CD4-positive, alpha-beta T cell treated with Interleukin-17A for 4 hours (primary cell): Measurements from ENCODE around the gene ACP5.
"Not testable (repeated sequence)": the region's sequence is repeated elsewhere in the genome, so short reads cannot be mapped to it uniquely, and the experiment has no call there.

Source experiments
- DNase-seq: peaks from one replicate; pipeline ENCODE4 v3.0.0-alpha.2; 2020; ENCODE audit warnings: mixed read lengths

Gene ACP5

DNA sequence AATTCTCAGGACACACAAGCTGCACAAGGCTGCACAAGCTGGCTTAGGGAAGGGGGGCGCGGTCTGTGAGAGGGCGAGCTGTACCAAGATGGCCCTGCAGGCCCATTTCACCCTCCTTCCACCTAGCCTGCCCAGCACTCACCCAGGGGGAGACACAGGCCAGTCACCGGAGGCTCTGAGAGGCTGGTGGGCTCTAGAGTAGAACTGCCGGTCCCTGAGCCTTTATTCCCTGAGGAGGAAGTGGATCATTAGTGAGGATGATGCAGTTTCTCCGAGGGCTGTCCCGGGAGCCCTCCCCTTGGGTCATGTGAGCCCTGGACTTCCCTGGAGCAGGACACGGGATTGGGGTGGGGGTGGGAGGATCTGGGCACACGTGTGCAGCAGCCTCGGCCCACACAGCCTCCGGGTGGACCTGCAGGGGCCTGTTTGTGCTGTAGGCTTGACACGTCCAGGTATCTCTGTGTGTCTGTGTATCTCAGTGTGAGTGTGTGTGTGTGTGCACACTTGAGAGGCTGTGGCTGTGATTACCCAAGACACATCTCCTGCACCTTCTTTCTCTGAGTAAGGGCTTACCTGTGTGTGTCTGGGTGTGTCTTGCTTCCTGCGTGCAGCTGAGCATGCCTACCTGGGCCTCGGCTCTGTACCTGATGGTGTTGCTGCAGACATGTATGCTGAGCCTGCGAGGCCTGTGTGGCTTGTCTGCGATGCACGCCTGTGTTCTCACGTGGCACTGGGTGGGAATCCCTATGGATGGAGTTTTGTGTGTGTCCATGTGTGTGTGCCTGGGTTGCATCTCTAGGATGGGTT, at the start of gene ACP5:
Gene ACP5, minus strand, starts transcription at position 195 of the 807 bp plus-strand sequence. CDS start 328 bp downstream, outside the sequence.
- peak; percentile 20 for DNase-seq

DNA sequence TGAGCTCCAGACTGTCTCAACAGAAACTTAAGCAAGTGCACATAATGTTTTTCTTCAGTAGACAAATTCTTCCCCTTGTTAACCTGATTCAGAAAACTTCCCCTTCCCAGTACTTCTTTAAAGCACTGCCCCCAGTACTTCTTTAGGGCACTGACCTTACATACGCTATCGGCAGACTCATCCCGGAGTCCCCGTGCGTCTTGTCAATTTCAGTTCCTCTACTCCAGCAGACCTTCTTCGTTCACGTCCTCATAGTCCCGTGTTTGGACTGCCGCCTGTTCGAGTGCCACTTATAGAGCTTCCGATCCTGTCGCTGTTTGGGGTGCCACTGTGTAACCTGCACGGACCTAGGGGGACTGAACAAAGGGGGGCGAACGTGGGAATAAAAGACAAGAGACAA, 48.8 kb upstream of the ACP5 start:
- no peak for DNase-seq

GRCh38 chr19:11624069-11624463, 46.6 kb upstream of the ACP5 start:
- no peak for DNase-seq

- not testable (repeated sequence) for DNase-seq
Observed at GRCh38 chr19:11622401-11622800, 45.0 kb upstream of the ACP5 start.

DNA sequence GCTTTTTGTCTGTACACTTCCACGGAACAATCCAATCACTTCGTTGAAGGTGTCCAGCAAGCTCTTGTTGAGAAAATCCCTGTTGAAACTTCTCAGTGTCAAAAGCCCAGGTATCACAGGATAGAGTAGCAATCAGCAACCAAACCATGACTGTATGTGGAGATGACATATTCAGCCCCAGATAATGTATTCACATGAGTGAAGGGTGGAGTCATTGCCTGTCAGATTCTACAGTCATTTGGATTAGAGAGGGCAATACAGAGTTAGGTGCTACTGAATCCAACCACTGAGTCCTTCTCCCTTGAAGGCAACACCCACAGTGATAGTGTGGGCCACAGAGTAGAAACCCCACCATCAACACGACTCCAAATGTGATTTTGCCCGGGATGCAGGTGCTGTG, 43.1 kb upstream of the ACP5 start:
- DNase-seq: no peak

DNA sequence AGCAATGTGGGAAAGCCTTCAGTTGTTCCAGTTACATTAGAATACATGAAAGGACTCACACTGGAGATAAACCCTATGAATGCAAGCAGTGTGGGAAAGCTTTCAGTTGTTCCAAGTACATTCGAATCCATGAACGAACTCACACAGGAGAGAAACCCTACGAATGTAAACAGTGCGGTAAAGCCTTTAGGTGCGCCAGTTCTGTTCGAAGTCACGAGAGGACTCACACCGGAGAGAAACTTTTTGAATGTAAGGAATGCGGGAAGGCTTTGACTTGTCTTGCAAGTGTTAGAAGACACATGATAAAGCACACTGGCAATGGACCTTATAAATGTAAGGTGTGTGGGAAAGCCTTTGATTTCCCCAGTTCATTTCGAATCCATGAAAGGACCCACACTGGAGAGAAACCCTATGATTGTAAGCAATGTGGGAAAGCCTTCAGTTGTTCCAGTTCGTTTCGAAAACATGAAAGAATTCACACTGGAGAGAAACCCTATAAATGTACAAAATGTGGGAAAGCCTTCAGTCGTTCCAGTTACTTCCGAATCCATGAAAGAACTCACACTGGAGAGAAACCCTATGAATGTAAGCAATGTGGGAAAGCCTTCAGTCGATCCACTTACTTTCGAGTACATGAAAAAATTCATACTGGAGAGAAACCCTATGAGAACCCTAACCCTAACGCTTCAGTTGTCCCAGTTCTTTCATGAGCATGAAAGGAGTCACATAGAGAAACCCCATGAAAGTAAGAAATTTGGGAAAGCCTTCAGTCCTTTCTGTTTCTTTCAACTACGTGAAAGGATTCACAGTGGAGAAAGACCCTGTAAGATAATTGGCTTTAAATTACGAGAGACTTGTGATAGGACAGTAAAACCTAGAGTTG, 40.0 kb upstream of the ACP5 start:
- no peak for DNase-seq

DNA sequence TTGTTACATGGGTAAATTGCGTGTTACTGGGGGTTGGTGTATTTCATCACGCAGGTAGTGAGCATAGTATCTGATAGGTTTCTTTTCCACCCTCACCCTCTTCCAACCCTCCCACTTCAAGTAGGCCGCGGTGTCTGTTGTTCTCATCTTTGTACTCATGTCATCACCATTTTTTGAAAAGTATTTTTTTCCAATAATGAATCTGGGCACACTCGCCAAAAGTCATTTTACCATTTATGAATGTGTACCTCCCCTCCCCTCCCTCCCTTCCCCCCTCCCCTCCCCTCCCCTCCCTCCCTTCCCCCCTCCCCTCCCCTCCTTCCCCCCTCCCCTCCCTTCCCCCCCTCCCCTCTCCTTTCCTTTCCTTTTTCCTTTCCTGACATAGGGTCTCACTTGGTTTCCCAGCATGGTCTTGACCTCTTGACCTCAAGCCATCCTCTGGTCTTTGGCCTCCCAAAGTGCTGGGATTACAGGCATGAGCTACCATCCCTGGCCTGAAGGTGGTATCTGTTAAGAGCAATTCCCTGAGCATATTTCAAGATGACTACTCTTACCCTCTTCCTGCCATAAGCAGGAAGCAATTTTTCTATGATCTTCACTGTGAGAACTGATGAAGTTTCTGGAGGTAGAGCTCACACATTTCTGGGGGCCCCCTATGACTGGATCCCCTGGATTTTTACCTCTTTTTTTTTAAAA, 35.5 kb upstream of the ACP5 start:
- DNase-seq: no peak

GRCh38 chr19:11611730-11612129, 34.3 kb upstream of the ACP5 start:
- DNase-seq: no peak

GRCh38 chr19:11606484-11606883, 29.0 kb upstream of the ACP5 start:
- DNase-seq: no peak

- DNase-seq: not testable (repeated sequence)
Observed at GRCh38 chr19:11599704-11600103, 22.3 kb upstream of the ACP5 start.

- DNase-seq: no peak
Observed at GRCh38 chr19:11598746-11599145, 21.3 kb upstream of the ACP5 start.

DNA sequence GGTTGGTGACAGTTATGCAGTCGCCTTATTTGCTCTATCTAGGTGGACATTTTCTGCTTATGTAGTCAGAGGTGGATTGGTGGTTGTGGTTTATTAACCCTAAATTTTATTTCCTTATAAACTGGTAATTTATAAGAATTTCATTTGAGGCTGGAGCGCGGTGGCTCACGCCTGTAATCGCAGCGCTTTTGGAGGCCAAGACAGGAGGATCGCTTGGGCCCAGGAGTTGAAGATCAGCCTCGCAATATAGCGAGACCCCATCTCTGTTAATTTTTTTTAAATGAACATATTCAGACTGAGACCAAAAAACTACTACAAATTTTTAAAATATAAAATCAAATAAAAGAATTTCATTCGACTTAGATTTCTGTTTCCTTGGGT, 20.6 kb upstream of the ACP5 start:
- no peak for DNase-seq

DNA sequence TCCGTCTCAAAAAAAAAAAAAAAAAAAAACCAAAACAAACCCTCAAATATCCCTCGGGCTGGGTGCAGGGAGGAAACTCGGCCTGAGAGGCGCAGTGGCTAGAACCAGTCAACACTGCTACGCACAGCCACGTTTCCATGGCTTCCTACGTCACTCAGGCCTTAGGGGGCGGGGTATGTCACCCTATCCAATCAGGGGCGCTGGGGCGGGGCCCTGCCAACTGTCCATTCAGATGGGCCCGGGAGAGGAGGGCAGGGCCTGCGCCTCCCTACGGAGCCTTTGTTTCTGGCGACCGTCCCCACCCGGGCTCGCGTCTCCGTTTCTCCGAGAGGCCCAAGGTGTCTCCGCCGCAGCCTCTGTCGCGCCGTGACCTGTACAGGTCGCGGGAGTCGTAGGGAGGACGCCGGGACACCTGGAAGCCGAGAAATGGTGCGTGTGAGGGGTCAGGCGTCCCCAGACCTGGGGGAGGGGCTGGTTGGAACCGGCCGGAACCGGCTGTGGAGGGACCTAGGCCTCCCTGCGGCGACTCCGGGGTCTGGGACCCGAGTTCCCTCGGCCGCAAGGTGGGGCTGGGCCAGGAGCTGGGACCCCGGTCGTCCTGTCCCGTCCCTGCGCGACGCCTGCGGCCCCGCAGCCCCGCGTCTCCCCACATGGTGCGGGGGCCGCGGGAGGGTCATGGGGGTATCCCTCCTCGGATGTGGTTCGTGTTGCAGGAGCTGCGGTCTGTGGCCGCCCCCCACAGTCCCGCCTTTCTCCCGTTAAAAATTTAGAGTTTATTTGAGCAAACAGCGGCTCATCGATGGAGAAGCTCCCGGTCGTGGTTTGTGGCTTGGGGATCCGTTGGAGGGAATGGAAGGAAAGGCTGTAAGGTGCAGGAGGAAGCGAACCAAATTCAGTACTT, 20.0 kb upstream of the ACP5 start, which contains the start of gene ZNF627:
Gene ZNF627, plus strand, starts transcription at position 282 of the 901 bp plus-strand sequence. Its CDS starts 145 bp downstream, at position 427.
- peak; percentile 98 for DNase-seq

DNA sequence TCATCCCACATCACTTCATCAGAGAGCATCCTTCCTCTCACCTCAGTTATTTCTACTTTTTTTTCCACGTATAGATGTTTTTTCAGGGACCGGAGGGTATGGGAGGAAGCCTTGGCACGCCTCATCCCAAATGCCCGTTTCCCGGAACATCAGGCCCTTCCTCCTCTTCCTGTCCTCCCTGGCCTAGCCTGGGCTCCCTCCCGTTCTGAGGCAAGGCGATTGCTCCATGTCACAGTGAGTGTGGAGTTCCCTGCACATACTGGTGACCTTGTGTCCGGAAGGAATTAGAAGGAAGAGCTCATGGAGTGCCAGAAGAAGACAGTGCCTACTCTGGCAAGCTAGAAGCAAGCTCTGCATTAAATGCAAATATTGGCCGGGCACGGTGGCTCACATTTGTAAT, 18.7 kb upstream of the ACP5 start:
- DNase-seq: no peak

DNA sequence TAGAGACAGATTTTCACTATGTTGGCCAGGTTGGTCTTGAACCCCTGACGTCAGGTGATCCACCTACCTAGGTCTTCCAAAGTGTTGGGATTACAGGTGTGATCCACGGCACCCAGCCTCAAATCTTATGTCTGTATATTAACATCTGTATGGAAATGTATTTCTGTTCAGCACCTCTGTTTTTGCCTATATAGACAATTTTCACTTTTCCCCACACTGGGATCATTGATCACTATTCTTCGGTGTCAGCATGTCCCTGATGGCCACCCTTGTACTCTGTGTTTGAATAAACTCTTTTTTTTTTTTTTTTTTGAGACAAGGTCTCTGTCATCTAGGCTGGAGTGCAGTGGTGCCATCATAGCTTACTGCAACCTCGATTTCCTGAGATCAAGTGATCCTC, 16.6 kb upstream of the ACP5 start:
- no peak for DNase-seq

GRCh38 chr19:11587975-11588631, 10.7 kb upstream of the ACP5 start:
- no peak for DNase-seq

- DNase-seq: peak; percentile 82
Observed at GRCh38 chr19:11587302-11587974, 10.0 kb upstream of the ACP5 start.

DNA sequence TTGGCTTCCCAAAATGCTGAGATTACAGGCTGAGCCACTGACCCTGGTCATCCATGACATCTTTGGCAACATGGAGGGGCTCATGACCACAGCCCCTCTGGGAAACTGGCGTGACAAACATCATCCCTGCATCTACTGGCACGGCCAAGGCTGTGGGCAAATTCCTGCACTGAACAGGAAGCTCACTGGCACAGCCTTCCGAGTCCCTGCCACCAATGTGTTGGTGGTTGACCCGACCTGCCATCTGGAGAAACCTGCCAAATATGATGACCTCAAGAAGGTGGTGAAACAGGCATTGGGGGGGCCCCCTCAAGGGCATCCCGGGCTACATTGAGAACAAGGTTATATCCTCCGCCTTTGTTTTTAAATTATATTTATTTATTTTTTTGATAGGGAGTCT, 8.9 kb upstream of the ACP5 start:
- DNase-seq: no peak

DNA sequence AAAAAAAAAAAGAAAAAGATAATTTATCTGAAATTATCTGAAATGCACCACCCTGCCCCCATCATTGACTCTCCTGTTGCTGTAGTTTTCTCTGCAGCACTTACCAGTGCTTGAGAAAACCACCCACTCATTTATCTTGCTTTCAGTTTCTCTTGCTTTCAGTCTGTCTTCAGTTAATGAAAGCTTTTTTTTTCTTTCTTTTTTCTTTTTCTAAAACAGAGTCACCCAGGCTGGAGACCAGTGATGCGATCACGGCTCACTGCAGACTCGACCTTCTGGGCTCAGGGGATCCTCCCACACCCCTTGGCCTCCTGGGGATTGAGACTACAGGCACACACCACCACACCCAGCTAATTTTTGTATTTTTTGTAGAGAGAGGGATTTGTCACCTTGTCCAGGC, 4.3 kb upstream of the ACP5 start:
- peak; percentile 48 for DNase-seq

- DNase-seq: no peak
Observed at GRCh38 chr19:11580116-11580515, 2.7 kb upstream of the ACP5 start.
